GM18868 (cell line): ENCODE data around the gene CPD.

ENCODE experiments used
- ATAC-seq: cut with Tn5 transposase; IDR thresholded peaks from one replicate; pipeline ENCODE4 v1.9.1; 2021; ENCODE audit warnings: mild to moderate bottlenecking, moderate library complexity; ENCODE audit not compliant: unreplicated experiment

The CPD gene

DNA sequence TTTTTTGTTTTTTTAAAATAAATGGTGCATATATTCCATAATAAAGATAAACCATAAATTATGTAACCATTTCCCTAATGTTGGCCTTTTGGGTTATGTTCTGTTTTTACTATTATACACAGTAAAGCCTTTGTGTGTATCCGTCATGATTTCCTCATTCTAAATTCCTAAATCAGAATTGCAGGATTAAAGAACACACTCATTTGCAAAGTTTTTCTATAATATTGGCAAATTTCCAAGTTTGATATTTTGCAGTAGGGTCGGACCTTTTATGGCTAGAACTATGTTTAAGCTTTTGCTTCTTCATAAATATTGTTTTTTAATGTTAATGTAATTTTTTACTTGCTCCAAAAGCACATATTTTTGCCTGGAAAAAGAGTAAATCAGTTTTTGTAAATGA, 115.1 kb downstream of the CPD start:
- no peak for ATAC-seq

GRCh38 chr17:30495586-30495985, 116.9 kb downstream of the CPD start:
- ATAC-seq: no peak

DNA sequence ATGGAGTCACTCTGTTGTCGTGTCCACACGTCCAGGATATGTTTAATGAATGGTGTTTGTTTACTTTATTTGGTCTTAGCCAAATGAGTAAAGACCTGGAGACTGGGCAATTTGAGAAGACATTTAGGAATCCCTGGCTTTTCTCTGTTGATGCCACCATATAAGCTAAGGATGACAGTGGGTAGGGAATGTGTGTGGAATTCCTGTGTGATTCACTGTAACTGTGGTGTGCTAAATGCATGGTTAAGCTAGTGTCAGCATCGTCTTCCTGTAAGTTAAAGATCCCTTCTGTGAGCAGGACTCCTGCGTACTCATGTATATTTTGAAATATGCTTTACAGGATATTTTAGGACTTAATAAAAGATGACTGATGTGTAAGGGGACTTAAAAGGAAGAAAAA, 124.8 kb downstream of the CPD start:
- ATAC-seq: no peak

- ATAC-seq: no peak
Measured at GRCh38 chr17:30505868-30506417, 127.2 kb downstream of the CPD start.

GRCh38 chr17:30506481-30506880, 127.8 kb downstream of the CPD start:
- ATAC-seq: no peak

DNA sequence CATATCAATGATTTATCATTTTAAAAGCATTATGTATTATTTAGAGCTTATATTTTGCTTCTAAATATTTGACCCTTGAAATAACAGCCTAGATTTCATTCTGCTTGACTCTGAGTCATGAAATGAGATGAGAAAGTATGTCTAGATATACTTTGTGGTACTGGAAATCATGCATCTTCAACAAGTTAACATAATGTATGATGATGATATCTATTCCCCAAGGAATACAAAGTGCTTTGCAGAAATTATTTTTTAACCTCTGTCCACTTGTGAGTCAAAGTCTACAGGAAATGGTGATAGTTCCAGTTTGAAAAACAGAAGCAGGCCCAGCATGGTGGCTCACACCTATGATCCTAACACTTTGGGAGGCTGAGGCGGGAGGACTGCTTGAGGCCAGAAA, 134.6 kb downstream of the CPD start:
- ATAC-seq: no peak

GRCh38 chr17:30514895-30515596, 136.3 kb downstream of the CPD start:
- ATAC-seq: no peak

- ATAC-seq: no peak
Measured at GRCh38 chr17:30517786-30518185, 139.1 kb downstream of the CPD start.

DNA sequence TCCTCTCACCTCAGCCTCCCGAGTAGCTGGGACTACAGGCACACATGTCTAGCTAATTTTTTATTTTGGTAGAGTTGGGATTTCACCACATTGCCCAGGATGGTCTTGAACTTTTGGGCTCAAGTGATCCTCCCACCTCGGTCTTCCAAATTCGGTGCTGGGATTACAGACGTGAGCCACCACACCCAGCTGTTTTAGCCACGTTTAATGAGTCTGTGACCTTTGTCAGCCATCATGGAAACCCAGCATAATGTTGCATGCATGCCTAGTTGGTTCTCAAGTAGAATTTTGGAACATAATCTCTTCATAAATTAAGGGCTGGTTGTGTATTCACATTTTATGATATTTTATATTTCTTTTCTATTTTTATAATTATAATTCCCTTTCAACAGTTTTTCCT, 140.4 kb downstream of the CPD start:
- no peak for ATAC-seq
